ENCODE data around the gene PLEKHA6.
"Not testable (repeated sequence)": the region's sequence is repeated elsewhere in the genome, so short reads cannot be mapped to it uniquely, and the experiment has no call there.

The PLEKHA6 gene

GRCh38 chr1:204338360-204338759, 21.4 kb downstream of the PLEKHA6 start:
- no peak for DNase-seq (ENCODE audit: low read depth in 2 of 2)

- DNase-seq (ENCODE audit: low read depth in 2 of 2), result no peak
These were observed 22.1 kb downstream of the PLEKHA6 start for GRCh38 chr1:204337583-204337982.

- no peak for DNase-seq (ENCODE audit: low read depth in 2 of 2)
These were observed 22.7 kb downstream of the PLEKHA6 start for GRCh38 chr1:204337036-204337429.

GRCh38 chr1:204336421-204337035, 23.2 kb downstream of the PLEKHA6 start:
- DNase-seq (ENCODE audit: low read depth in 2 of 2), result no peak

GRCh38 chr1:204335533-204335932, 24.2 kb downstream of the PLEKHA6 start:
- no peak for DNase-seq (ENCODE audit: low read depth in 2 of 2)

- no peak for DNase-seq (ENCODE audit: low read depth in 2 of 2)
These were observed 24.6 kb downstream of the PLEKHA6 start for GRCh38 chr1:204335085-204335484.

GRCh38 chr1:204334455-204334854, 25.3 kb downstream of the PLEKHA6 start:
- no peak for DNase-seq (ENCODE audit: low read depth in 2 of 2)

GRCh38 chr1:204333427-204333826, 26.3 kb downstream of the PLEKHA6 start:
- no peak for DNase-seq (ENCODE audit: low read depth in 2 of 2)

- no peak for DNase-seq (ENCODE audit: low read depth in 2 of 2)
These were observed 27.8 kb downstream of the PLEKHA6 start for GRCh38 chr1:204331847-204332487.

GRCh38 chr1:204331275-204331674, 28.5 kb downstream of the PLEKHA6 start:
- no peak for DNase-seq (ENCODE audit: low read depth in 2 of 2)

GRCh38 chr1:204327870-204328269, 31.9 kb downstream of the PLEKHA6 start:
- not testable (repeated sequence) for DNase-seq (ENCODE audit: low read depth in 2 of 2)

GRCh38 chr1:204327359-204327758, 32.4 kb downstream of the PLEKHA6 start:
- no peak for DNase-seq (ENCODE audit: low read depth in 2 of 2)

GRCh38 chr1:204326771-204327300, 32.9 kb downstream of the PLEKHA6 start:
- no peak for DNase-seq (ENCODE audit: low read depth in 2 of 2)

- DNase-seq (ENCODE audit: low read depth in 2 of 2), result no peak
These were observed 33.8 kb downstream of the PLEKHA6 start for GRCh38 chr1:204325944-204326343.

GRCh38 chr1:204323887-204324286, 35.8 kb downstream of the PLEKHA6 start:
- DNase-seq (ENCODE audit: low read depth in 2 of 2), result peak; percentile 20 to 49

- no peak for DNase-seq (ENCODE audit: low read depth in 2 of 2)
These were observed 37.3 kb downstream of the PLEKHA6 start for GRCh38 chr1:204322339-204322868.

- no peak for DNase-seq (ENCODE audit: low read depth in 2 of 2)
These were observed 38.1 kb downstream of the PLEKHA6 start for GRCh38 chr1:204321665-204322064.

GRCh38 chr1:204321051-204321450, 38.7 kb downstream of the PLEKHA6 start:
- no peak for DNase-seq (ENCODE audit: low read depth in 2 of 2)

GRCh38 chr1:204320382-204320804, 39.3 kb downstream of the PLEKHA6 start:
- DNase-seq (ENCODE audit: low read depth in 2 of 2), result no peak

GRCh38 chr1:204319462-204319861, 40.3 kb downstream of the PLEKHA6 start:
- DNase-seq (ENCODE audit: low read depth in 2 of 2), result no peak

- no peak for DNase-seq (ENCODE audit: low read depth in 2 of 2)
These were observed 40.7 kb downstream of the PLEKHA6 start for GRCh38 chr1:204319027-204319426.

GRCh38 chr1:204318324-204318723, 41.4 kb downstream of the PLEKHA6 start:
- DNase-seq (ENCODE audit: low read depth in 2 of 2), result no peak

- no peak for DNase-seq (ENCODE audit: low read depth in 2 of 2)
These were observed 42.6 kb downstream of the PLEKHA6 start for GRCh38 chr1:204317170-204317569.
